Left renal pelvis (tissue), 4 donors: Measurements from ENCODE around the gene CRACDL. TPM values are rescaled to one million over a fixed set of nuclear protein-coding genes. Genes with fewer than 3 reads are reported as not detected.
"Not testable (repeated sequence)": the region's sequence is repeated elsewhere in the genome, so short reads cannot be mapped to it uniquely, and the experiment has no call there.

Experiments used
- DNase-seq, 4 donors: peaks; one replicate each; pipeline ENCODE4 v3.0.0-alpha.2; 2013; ENCODE audit warnings: low read depth in 4 of 4, low spot score in 3 of 4
- polyA plus RNA-seq, 4 donors: library from polyadenylated mRNA; unstranded; fragments of 120-200 nt; gene quantifications; one replicate each; pipeline ENCODE4 v1.2.1, GENCODE V29; 2013; ENCODE audit not compliant: insufficient read length in 4 of 4

Gene CRACDL
- polyA plus RNA-seq, 4 donors = 1.5 to 3.2 (median 2.7) TPM

DNA sequence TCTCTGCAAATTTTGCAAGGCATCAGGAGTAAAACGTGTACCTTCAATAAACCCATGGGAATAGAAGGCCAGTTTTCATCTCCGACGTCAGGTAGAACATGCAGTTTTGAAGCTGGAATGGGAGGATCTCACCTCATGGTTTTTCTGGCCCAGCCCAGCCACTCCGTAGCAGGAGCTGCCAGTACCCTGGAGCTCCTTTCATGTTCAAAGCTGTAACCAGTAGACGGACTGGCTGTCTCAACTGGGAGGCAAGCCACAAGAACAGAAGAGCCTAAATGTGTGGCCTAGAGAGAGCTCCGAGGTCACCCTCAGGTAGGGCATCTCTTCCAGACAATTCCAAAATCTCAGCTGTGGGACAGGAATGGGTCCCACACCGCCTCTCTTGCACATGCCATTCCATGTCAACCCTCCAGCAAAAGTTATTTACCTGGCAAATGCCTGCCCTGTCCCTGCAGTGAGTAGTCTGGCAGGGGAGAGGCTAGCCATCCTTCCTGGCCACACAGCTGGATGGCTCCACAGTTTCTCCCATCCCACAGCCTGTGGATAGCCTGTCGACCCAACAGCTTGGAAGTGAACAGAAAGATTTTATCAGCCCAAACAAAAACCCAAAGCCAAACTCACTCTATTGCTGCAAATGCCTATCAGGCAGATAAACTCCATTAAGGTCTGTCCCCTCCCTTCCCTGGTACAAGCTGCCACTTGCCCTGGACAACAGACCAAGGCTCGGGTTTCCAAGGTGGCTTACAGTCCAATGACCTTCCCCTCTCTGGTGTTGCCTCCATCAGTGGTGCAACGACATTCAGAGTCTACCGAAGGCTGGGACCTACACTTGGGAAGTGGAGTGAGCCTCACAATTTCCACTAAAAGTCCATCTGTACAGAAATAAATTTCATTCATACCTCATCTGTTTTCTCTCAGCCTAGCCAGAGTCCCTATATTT lies 27.8 kb downstream of the CRACDL start:
- no peak for DNase-seq

DNA sequence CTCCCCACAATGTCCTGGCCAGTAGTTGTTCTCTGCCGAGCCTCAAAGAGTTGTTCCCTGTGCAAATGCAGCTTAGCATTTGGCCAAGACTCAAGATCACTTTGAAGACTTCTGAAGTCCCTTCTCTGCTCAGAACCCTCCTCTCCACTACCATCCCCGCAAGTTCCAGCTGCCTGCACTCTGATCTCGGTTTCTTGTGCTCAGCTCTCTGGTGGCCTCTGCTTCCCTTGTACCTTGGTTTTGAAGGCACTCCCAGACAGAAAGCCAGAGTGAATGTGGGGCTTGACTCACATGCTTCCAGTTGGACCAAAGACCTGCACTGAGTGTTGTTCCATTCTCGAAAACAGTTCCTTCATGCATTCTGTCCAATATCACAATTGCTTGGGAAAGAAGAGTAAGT lies 28.6 kb downstream of the CRACDL start:
- no peak for DNase-seq

DNA sequence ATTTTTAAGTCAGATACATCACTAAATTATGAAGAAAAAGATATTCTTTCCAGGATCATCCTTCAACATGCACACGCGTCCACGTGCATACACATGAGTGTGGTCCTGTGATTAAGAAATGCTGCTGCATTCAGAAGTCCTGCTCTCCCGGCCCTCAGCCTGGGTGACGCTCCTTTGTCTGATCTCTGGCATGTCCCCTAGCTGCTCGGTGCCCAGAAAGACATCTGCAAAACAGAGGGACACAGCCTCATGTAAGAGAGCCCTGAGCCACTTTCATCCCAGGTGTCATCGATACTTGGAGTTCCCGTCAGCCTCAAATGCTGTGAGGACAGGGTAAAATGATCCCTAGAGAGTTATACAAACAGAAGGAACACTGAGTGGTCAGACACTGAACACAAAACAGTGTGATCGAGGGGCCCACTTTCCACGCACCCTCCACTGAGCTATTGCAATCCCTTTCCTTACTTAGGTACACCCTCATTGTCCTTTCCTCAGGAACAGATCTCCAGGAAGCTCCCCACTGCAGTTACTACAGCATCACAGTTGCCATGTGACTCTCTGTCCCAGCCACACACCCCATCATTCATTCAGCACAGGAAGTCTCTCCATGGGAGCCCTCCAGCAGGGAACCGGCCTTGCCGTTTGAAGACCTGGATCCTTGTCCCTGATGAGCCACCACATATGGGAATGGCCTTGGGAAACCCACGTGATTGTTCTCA lies 32.1 kb downstream of the CRACDL start:
- DNase-seq = no peak

DNA sequence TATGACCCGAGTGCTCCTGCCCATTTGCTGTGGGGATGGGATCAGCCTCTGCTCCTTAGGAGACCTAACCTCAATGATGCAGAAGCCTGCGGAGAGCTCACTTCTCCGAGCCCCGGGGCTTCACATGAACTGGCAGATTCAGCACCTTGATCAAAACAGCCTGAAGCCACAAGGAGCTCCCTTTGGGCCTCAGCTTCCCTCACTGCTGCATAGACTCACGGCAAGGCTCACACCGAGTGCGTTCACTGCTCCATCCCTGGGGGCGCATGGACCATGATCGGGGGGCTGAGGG lies 33.0 kb downstream of the CRACDL start:
- no peak for DNase-seq

DNA sequence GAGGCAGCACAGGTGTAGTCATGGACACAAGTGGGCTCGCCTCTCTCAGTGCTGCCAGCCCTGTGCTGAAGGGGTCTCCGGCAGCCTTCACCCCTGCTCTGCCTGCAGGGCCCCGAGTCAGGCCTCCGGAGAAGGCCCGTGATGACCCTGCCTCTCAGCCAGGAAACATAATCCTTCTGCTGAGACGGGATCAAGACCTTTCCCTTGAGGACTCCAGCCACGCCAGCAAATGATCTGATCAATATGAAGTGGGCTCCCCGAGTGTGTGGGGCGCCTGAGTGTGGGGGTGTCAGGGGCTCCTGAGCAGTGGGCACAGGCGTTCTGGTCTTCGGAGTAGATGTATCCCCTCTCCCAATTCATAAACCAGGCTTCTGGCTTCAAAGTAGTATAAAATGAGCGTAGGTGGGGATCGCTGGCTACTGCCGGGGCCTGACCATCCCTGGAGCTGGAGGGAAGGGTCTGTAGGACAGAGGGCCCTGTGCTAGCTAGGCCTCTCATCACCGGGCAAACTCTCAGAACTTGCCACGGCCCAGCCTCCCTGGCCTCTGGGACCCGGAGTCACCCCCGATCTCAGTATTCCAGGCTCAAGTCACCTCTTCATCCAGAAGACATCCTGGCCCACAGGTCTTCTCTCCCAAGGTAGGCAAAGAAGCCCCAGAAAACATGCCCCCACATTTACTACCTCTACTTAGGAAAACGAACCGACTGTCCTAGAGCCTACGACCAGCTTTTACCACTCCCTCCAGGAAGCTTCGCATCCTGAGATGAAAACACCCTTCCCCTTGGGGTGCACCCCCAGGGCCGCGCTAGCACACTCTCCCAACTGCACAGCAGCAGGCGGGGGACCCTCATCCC lies 33.6 kb downstream of the CRACDL start:
- DNase-seq = no peak

DNA sequence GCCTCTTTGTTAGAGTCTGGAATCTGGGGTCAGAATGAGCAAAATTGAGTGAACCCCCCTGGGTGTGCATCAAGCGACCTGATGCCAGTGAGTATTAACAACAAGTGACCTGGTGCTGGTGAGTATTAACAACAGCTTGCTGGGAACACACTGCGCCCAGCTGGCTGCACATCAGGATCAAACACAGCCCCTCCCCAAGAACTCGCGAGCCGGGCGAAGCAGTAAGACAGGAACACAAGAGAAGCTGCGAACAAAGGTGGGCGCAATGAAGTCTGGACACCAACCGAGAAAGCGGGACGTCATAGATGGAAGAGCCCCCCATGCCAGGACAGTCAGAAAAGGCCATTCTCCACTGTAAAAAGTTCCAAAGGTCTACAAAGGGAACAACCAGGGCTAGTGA lies 34.3 kb downstream of the CRACDL start:
- DNase-seq = no peak

DNA sequence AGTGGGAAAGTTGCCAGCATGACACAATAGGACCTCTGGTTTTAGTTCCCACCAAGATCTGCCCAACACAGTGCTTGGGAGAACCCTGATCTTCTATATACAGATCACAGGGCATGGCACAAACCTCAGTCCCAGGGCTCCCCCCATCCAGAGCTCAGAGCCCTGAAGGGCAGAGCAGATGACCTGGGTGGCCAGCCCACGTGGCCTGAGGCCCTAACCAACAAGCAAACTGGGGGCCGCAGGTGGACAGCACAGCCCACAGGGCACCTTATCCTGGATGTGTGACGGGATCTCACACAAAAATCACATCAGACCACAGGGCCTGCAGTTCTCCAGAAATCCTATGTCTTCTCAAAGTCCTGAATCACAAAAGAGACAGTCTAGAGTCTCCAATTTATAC lies 34.7 kb downstream of the CRACDL start:
- DNase-seq = no peak

DNA sequence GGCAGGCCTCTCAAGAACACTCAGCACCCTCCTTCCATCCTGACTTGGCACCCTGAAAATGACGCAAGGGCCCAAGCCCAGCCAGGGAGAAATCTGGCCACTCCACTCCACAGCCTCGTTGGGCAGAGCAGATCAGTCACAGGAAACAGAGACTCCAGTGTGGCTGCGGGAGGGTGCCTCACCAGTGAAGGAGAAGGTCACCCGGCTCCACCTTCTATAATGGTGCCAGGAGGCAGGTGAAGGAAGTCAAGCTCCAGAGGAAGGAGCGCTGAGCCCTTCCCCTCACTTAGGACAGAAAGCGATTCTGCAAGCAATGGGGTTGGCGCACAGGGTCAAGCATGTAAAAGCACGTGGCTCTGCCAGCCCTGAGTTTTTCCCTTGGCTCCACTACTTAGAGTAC lies 35.3 kb downstream of the CRACDL start:
- no peak for DNase-seq

DNA sequence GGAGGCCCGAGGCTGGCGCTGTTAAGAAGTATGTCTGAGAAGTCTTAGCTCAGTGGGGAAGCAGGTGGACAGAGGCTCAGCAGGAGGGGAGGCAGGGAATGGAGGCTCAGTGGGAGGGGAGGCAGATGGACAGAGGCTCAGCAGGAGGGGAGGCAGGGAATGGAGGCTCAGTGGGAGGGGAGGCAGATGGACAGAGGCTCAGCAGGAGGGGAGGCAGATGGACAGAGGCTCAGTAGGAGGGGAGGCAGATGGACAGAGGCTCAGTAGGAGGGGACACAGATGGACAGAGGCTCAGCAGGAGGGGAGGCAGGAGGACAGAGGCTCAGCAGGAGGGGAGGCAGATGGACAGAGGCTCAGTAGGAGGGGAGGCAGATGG lies 36.3 kb downstream of the CRACDL start:
- not testable (repeated sequence) for DNase-seq

DNA sequence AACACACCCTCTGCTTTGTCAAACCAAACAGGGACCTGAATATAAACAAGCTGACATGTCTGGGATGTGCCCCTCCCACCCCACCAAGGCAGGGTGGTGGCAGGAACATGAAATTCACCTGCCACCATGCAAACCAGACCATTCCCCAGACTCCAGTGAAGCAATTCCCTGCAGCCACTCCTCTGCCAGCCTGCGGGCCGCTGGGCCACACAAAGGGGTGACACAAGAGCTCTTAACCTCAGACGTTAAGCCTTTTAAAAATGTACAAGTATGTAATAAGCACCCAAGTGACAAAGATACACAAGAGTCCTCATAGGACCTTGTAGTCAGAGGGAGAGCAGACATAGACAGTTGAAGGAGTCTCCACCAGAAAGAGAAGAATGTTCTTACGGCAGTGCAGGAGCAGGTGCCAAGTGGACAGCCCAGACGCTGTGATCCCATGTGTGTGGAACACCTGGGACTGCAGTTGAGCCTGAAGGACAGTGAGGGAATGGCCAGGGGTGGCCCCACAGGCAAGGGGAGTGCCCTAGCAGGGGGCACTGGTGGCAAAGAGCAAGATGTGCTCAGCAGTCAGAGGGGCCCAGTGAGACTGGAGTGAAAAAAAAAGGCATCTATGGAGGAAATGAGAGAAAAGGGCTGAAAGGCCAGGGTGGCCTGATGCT lies 36.9 kb downstream of the CRACDL start:
- DNase-seq = no peak

DNA sequence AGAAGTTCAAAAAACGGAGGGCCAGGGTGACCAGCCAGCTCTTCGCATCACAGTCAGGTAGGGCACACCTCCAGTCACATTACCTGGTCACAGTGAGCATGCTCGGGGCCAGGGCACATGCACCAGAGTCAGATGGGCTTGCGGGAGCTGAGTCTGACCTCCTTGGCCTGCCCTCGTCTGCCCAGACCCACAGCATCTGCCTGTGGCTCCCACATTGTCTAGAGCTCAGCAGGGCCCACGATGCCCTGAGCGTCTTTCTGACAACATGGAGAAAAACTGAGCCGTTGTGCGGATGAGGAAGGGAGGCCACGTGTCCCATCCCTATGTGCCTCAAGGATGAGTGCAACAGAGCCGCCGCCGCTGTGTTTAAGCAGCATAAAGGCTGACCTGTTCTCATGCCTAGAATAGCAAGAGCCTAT lies 37.6 kb downstream of the CRACDL start:
- no peak for DNase-seq

DNA sequence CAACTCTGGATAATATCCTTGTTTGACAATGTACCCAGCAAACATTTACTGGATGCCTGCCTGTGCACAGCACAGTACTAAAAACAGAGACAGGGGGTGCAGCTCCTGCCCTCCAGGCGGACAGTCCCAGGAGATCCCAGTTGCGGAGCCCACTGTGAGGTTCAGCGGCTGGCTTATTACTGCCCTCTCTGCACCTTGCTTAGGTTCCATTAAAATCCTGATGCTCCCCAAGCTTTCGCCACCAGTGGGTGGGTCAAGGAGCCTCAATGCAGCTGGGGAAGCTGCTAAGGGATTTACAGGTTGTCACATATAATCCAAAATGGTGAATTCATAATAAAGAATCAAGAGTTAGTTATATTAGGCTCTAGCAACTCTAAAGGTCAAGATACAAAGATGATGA lies 38.3 kb downstream of the CRACDL start:
- no peak for DNase-seq

DNA sequence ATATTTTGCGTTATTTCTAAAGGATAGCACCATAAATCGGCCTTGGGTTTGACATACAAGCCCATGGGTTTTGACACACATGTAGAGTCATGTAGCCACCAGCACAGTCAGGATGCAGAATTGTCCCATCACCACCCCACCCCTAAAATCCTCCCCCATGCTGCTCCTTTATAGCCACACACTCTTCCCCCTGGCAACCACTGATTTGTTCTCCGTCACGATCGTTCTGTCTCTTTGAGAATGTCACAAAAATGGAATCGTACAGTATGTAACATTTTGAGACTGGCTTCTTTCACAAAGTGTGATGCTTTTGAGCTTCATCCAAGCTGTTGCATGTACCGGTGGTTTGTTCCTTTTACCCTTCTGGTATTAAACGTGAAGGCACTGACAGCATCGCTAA lies 39.1 kb downstream of the CRACDL start:
- DNase-seq = no peak

DNA sequence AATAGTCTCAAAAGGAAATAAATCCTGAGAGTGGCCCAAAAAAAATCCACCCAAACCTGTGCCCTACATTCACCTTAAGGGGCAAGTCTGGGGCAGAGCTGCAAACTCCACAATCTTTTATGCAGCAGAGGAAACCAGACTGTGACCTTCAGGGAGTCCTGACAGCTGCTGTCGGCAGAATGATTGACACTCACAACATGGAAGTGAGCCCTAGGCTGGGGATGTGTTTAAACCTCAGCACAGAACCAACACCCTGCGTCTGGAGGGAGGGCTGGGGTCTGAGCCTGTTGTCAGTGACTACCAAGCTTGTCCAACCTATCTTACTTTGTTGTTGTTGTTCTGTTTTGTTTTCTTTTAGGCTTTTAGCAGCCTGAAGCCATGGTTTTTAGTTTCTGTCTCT lies 39.6 kb downstream of the CRACDL start:
- no peak for DNase-seq

DNA sequence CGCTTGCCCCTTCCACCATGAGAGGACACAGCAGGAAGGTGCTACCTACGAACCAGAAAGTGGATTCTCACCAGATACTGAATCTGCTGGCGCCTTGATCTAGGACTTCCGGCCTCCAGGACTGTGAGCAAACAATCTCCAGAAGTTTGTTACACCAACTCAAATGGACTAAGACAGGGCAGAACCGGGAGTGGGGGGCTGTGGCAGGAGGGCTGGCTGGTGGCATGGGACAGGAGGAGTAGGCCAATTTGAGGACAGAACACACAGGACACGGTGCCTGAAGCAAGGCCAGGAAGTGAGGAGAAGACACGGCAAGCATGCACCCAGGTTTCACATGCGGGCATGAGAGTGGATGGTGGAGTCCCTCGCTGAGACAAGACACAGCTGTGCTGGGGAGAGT lies 40.1 kb downstream of the CRACDL start:
- no peak for DNase-seq

DNA sequence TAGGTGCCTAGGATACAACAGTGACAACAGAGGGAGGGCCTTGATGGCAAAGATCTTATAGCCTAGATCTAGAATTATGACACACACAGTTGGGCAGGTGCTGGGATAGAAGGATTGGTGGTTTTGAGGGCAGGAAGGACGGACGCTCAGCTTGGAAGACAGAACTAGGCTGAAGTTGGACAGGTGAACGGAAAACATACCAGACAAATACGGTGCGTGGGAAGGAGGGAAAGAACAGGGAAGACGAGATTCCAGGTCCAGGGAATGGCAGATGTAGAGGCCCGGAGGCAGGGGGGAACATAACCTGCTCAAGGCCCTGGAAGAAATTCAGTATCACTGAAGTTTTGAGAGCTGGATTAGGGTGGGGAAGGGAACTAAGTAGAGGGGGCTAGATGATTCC lies 40.8 kb downstream of the CRACDL start:
- no peak for DNase-seq

DNA sequence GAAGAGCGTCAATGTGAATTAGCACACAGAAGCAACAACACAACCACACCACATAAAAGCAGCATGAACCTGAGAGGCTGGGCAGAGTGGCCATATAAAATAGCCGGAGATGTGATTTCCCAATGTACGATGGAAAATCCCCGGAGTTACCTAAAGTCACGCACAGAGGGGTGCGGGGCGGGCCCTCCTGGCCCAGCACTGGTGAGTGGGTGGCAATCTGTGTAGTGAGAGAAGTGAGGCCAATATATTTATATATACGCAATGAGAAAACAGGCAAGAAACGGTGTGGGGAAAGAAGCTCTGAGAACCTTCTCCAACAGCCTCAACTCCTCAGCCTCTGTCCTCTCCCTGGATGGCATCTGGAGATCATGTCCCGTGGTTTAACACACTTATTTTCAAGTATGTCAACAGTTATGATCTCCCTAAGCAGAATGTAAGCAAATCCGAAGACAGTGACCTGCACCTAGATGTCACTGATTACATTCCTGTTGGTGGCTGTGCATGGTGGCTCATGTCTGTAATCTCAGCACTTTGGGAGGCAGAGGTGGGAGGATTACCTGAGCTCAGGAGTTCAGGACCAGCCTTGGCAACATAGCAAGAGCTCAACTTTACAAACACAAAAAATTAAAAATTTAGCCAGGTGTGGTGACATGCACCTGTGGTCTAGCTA lies 41.6 kb downstream of the CRACDL start:
- DNase-seq = no peak

DNA sequence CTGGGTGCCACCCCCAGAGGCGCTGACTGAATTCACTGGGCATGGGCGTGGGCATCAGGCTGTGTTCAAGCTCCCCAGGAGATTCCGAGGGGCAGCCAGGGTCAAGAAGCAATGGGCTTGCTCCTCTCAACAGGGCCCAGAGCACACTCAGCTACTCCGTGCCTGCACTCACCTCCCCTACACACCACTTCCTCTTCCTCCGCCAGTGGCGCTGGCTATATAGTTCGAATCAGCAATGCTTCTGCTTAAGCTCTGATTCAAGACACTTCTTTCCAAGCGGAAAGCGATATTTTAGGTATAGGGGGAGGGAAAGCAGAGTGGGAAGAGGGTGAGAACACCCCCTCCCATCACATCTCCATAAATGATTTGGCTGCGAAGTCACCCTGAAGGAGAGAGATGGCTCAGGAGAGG lies 42.1 kb downstream of the CRACDL start:
- DNase-seq = no peak

DNA sequence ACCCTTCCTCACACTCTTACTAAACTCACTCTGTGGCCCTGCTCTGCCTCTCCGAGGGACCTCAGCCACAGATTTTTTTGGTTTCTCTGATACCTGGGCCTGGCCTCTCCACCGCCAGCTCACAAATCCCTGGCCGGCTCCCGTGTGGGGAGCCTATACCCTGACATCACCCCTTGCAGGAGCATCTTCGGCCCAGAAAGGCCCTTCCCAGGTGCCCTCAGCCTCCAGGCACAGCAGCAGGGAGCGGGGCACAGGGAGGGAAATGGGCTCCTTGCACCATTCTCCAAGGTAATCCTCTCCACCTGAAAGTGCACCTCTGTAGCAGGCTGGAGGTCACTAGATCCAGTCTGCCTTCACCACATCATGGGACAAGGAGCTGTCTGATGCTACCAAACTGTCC lies 43.2 kb downstream of the CRACDL start:
- no peak for DNase-seq

DNA sequence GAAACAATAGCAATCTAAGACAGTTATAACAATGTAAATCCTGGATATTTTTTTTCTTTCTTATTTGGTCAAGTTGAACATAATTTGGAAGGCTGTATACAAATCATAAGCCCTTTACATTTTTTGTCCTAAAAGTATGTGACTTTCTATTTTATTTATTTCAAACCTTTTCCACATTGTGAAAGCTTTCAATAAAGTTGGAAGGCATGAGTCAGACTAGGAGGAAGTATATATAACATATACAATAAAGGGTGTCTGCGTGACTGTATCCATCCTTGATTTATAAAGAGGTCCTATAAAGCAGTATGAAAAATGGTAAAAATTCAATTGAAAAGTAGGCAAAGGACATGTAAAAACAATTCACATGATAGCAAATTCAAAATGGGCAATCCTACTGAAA lies 44.4 kb downstream of the CRACDL start:
- no peak for DNase-seq
